Renal pelvis (tissue), 12 donors: ENCODE results near the gene DENND1A. TPM values are rescaled to one million over a fixed set of nuclear protein-coding genes. Genes with fewer than 3 reads are reported as not detected.
"Not testable (repeated sequence)": the region's sequence is repeated elsewhere in the genome, so short reads cannot be mapped to it uniquely, and the experiment has no call there.

Experiments used
- DNase-seq: peaks from one replicate; pipeline ENCODE4 v3.0.0-alpha.2; 2013
- long read RNA-seq, 16 experiments: transcript quantifications; one replicate each; lab custom pipeline, GENCODE V29; 2026
- polyA plus RNA-seq, 3 donors: library from polyadenylated mRNA; unstranded; fragments of 120-200 nt; gene quantifications; one replicate each; pipeline ENCODE4 v1.2.1, GENCODE V29; 2013; ENCODE audit not compliant: insufficient read length in 3 of 3

DENND1A gene
- 10 to 100 TPM; 21.6 to 23.3 (median 22.8) TPM for polyA plus RNA-seq
- long read RNA-seq, donor 1, full-length matches to known transcripts = 1 of 1 reads
- long read RNA-seq, donor 1, partial matches to known transcripts = 0 of 1 reads
- long read RNA-seq, donor 1, other reads (novel, unspliced or antisense) = 0 of 1 reads
- long read RNA-seq, donor 2, full-length matches to known transcripts = 3 of 3 reads
- long read RNA-seq, donor 2, partial matches to known transcripts = 0 of 3 reads
- long read RNA-seq, donor 2, other reads (novel, unspliced or antisense) = 0 of 3 reads
- long read RNA-seq, donor 3, partial matches to known transcripts = 5 of 5 reads
- long read RNA-seq, donor 3, other reads (novel, unspliced or antisense) = 0 of 5 reads
- long read RNA-seq, donor 4, full-length matches to known transcripts = 2 of 2 reads
- long read RNA-seq, donor 4, partial matches to known transcripts = 0 of 2 reads
- long read RNA-seq, donor 4, other reads (novel, unspliced or antisense) = 0 of 2 reads
- long read RNA-seq, donor 5 = 0 reads
- long read RNA-seq, donor 6, partial matches to known transcripts = 0 of 1 reads
- long read RNA-seq, donor 6, other reads (novel, unspliced or antisense) = 0 of 1 reads
- long read RNA-seq, donor 7, full-length matches to known transcripts = 1 of 7 reads
- long read RNA-seq, donor 7, partial matches to known transcripts = 6 of 7 reads
- long read RNA-seq, donor 7, other reads (novel, unspliced or antisense) = 0 of 7 reads
- long read RNA-seq, donor 8, full-length matches to known transcripts = 1 of 1 reads
- long read RNA-seq, donor 8, partial matches to known transcripts = 0 of 1 reads
- long read RNA-seq, donor 8, other reads (novel, unspliced or antisense) = 0 of 1 reads
- long read RNA-seq, donor 9, full-length matches to known transcripts = 2 of 2 reads
- long read RNA-seq, donor 9, partial matches to known transcripts = 0 of 2 reads
- long read RNA-seq, donor 9, other reads (novel, unspliced or antisense) = 0 of 2 reads
- long read RNA-seq, donor 10, full-length matches to known transcripts = 1 of 1 reads
- long read RNA-seq, donor 10, partial matches to known transcripts = 0 of 1 reads
- long read RNA-seq, donor 10, other reads (novel, unspliced or antisense) = 0 of 1 reads
- long read RNA-seq, donor 11, full-length matches to known transcripts = 1 of 1 reads
- long read RNA-seq, donor 11, partial matches to known transcripts = 0 of 1 reads
- long read RNA-seq, donor 11, other reads (novel, unspliced or antisense) = 0 of 1 reads
- long read RNA-seq, donor 12, full-length matches to known transcripts = 1 of 1 reads
- long read RNA-seq, donor 12, partial matches to known transcripts = 0 of 1 reads
- long read RNA-seq, donor 12, other reads (novel, unspliced or antisense) = 0 of 1 reads
- long read RNA-seq, donor 13 = 0 reads
- long read RNA-seq, donor 14 = 0 reads
- long read RNA-seq, donor 15, full-length matches to known transcripts = 6 of 11 reads
- long read RNA-seq, donor 15, partial matches to known transcripts = 5 of 11 reads
- long read RNA-seq, donor 15, other reads (novel, unspliced or antisense) = 0 of 11 reads
- long read RNA-seq, donor 16 = 0 reads

GRCh38 chr9:123929870-123930831 lies at the start of gene DENND1A:
Gene DENND1A (minus strand): TSS chr9:123930126. CDS start chr9:123929905, 221 bp downstream.
- peak; percentile 93 for DNase-seq

- DNase-seq = no peak
Measured at GRCh38 chr9:123978981-123979380, 49.1 kb upstream of the DENND1A start.

- DNase-seq = not testable (repeated sequence)
Measured at GRCh38 chr9:123976579-123976978, 46.7 kb upstream of the DENND1A start.

DNA sequence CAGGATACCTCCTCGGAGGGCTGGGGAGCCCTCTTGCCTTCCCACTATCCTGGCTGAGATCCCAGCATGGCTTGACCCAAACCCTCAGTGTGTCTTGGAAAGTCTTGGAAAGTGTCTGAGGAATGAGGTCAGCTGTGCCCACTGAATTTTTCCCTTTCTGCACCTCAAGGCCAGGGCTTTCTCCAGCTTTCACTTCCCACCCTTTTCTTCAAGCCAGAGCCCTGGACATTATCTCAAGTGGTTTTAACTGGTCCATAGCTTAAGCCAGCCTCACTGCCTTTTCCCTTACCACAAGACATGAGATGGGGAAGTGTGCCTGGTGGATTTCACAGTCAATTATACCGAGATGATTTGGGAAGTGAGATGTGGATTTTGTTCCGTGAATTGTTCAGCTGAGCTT lies 45.9 kb upstream of the DENND1A start:
- no peak for DNase-seq

- no peak for DNase-seq
Measured at GRCh38 chr9:123974471-123974870, 44.5 kb upstream of the DENND1A start.

- no peak for DNase-seq
Measured at GRCh38 chr9:123973590-123974223, 43.8 kb upstream of the DENND1A start.

DNA sequence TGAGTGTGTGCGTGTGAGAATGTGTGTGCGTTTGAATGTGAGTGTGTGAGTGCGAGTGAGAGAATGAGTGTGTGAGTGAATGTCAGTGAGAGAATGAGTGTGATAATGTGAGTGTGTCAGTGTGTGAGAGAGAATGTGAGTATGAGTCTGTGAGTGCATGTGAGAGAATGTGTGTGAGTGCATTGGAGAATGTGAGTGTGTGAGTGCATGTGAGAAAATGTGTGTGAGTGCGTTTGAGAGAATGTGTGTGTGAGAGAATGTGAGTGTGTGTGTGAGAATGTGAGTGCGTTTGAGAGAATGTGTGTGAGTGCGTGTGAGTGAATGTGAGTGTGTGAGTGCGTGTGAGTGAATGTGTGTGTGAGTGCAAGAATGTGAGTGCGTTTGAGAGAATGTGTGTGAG lies 42.7 kb upstream of the DENND1A start:
- DNase-seq = no peak

- no peak for DNase-seq
Measured at GRCh38 chr9:123967323-123967722, 37.4 kb upstream of the DENND1A start.

GRCh38 chr9:123965801-123966686 lies 36.1 kb upstream of the DENND1A start:
- no peak for DNase-seq

DNA sequence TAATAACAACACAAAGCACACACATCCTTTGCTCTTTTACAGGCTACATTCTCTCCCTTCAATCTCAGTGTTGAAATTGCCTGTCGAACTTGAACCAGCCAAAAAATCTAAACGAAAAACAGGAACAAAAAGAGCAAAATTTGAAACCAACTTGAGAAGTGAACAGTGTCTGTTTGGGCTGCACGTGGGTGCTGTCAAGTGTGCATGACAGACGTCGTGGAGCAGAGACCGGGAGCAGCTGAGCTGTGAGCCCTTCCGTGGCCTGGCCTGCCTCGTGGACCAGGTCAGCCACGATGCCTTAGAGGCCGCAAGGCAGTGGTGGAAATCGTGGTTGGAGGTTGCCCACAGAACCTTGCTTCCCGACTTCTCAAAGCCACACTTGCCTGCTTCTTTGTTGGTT lies 34.8 kb upstream of the DENND1A start:
- DNase-seq = no peak

DNA sequence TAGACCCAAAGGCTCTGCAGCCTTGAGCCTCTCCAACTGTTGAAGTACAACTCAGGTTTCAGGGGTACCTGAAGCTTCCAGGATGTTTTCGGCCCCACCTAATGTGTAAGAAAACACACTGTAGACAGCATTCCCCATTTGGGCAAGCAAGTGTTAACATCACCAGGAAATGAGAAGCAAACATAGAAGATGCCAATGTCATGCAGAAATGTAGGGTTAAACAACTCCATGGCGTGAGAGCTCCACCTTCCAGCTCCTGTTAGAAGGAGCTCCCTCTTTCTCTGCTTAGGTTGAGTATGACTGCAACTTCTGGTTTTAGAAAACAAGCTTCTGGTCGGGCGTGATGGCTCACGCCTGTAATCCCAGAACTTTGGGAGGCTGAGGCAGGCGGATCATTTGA lies 31.0 kb upstream of the DENND1A start:
- DNase-seq = no peak

- no peak for DNase-seq
Measured at GRCh38 chr9:123960366-123960765, 30.4 kb upstream of the DENND1A start.

DNA sequence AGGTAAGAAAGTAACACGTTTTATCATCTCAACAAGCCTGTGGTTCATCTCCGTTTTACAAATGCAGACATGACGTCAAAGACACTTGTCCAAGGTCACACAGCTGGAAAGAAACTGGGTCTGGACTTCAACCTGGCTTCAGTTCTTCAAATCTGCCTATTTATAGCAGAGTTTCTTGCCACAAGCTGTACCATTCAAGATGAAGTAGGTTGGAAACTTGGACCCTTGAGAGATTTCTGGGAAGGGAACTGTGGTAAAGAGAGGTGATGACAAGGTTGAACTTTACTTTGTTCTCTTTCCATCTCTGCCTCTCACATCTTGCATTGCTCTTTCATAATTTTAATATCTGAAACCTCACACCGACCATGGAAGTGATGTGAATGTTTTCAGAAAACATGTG lies 29.9 kb upstream of the DENND1A start:
- DNase-seq = no peak

GRCh38 chr9:123957731-123958130 lies 27.8 kb upstream of the DENND1A start:
- DNase-seq = no peak

GRCh38 chr9:123957168-123957721 lies 27.3 kb upstream of the DENND1A start:
- DNase-seq = no peak

GRCh38 chr9:123955637-123956036 lies 25.7 kb upstream of the DENND1A start:
- DNase-seq = no peak

DNA sequence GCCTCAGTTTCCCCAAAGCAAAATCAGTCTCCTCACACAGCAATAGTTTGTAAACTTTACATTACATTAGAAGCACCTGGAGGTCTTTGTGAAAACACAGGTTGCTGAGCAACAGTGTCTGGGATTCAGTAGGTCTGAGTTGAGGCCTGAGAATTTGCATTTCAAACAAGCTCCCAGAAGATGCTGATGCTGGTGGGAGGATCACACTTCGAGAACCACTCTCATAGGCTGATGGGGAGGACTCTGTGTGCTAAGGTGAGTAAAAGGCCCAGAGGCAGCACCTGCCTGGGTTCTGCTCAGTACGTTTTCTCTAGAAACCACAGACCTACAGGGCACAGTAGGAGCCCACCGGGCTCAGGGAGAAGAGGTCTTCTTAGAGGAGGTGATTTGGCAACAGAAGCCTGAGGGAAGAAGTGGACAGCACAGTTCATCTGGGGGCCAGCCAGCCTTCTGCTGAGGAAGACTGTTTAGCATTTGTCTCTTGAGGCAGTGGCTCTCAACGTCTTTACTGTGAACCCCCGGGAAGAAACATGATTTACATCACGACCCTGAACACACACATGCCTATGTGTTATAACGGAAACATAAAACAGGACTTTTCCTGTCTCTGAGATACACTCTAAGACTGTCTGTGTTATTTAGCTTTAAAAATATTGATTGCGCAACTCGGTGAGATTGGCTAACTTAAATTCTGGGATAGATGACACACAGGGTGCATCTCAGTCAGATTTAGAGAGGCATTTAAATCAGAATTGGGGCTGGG lies 24.8 kb upstream of the DENND1A start:
- DNase-seq = no peak
